Smooth muscle cell (in vitro differentiated cells): ENCODE data around the gene GPC5. TPM values are rescaled to one million over a fixed set of nuclear protein-coding genes. Genes with fewer than 3 reads are reported as not detected.

Experiments used
- DNase-seq: peaks from one replicate; lab custom pipeline; 2025; ENCODE audit not compliant: unreplicated experiment; lab: John Stamatoyannopoulos, UW
- H2AFZ ChIP-seq: fragments of 200-600 bp; sonication (generic); 2 replicates; pipeline ENCODE4 v1.6.0; 2016; ENCODE audit warnings: antibody characterized with exemption, low read depth, mild to moderate bottlenecking
- H3F3A ChIP-seq: fragments of 200-600 bp; sonication (generic); 2 replicates; pipeline ENCODE4 v1.6.0; 2017; ENCODE audit warnings: antibody characterized with exemption, low read depth
- H3K27ac ChIP-seq: fragments of 200-600 bp; sonication (generic); 2 replicates; pipeline ENCODE4 v1.5.1; 2016; ENCODE audit warnings: low read depth, mild to moderate bottlenecking
- H3K27me3 ChIP-seq: fragments of 200-600 bp; sonication (generic); 2 replicates; pipeline ENCODE4 v1.6.1; 2016; ENCODE audit warnings: low read depth, mild to moderate bottlenecking
- H3K36me3 ChIP-seq: fragments of 200-600 bp; sonication (generic); 2 replicates; pipeline ENCODE4 v1.5.1; 2016; ENCODE audit warnings: low read depth
- H3K4me1 ChIP-seq: fragments of 200-600 bp; sonication (generic); 2 replicates; pipeline ENCODE4 v1.5.1; 2016; ENCODE audit warnings: low read depth
- H3K4me2 ChIP-seq: fragments of 200-600 bp; sonication (generic); 2 replicates; pipeline ENCODE4 v1.6.0; 2016; ENCODE audit warnings: mild to moderate bottlenecking
- H3K4me3 ChIP-seq: fragments of 200-600 bp; sonication (generic); 2 replicates; pipeline ENCODE4 v1.5.1; 2016; ENCODE audit warnings: mild to moderate bottlenecking
- H3K79me2 ChIP-seq: fragments of 200-600 bp; sonication (generic); 2 replicates; pipeline ENCODE4 v1.6.0; 2016; ENCODE audit warnings: low read depth, mild to moderate bottlenecking
- H3K9ac ChIP-seq: fragments of 200-600 bp; sonication (generic); 2 replicates; pipeline ENCODE4 v1.6.0; 2016; ENCODE audit warnings: low read depth
- H3K9me3 ChIP-seq: fragments of 200-600 bp; sonication (generic); replicated peaks from 2 replicates; pipeline ENCODE4 v1.5.1; 2016; ENCODE audit warnings: low read depth
- H4K20me1 ChIP-seq: fragments of 200-600 bp; sonication (generic); 2 replicates; pipeline ENCODE4 v1.6.0; 2016; ENCODE audit warnings: low read depth
- WGBS: methylation state at CpG from one replicate; pipeline ENCODE4 v1.1.7; 2016; ENCODE audit warnings: low lambda C conversion rate; 5-methylcytosine and 5-hydroxymethylcytosine counted together
- polyA plus RNA-seq: library from polyadenylated mRNA; unstranded; fragments of >200 nt; fragmentation: Nextera tagmentation; extraction: Ambion mirVana; gene quantifications from 2 replicates; pipeline ENCODE4 v1.2.1, GENCODE V29; 2016
- total RNA-seq: library from RNA; depleted of rRNA; stranded (reverse); fragments of >200 nt; gene quantifications from 2 replicates; pipeline ENCODE4 v1.2.3, GENCODE V29; 2014
- TF ChIP-seq, protein P1 (sequence below): fragments of 200-600 bp; sonication (generic); IDR thresholded peaks from 2 replicates; pipeline ENCODE4 v1.5.1; 2017; ENCODE audit warnings: borderline replicate concordance, mild to moderate bottlenecking, antibody characterized with exemption; ENCODE audit not compliant: insufficient read depth, poor library complexity, severe bottlenecking

The GPC5 gene
- total and polyA plus RNA-seq, 2 experiments from 2014 or later, result 0.99 to 1.0 TPM

DNA sequence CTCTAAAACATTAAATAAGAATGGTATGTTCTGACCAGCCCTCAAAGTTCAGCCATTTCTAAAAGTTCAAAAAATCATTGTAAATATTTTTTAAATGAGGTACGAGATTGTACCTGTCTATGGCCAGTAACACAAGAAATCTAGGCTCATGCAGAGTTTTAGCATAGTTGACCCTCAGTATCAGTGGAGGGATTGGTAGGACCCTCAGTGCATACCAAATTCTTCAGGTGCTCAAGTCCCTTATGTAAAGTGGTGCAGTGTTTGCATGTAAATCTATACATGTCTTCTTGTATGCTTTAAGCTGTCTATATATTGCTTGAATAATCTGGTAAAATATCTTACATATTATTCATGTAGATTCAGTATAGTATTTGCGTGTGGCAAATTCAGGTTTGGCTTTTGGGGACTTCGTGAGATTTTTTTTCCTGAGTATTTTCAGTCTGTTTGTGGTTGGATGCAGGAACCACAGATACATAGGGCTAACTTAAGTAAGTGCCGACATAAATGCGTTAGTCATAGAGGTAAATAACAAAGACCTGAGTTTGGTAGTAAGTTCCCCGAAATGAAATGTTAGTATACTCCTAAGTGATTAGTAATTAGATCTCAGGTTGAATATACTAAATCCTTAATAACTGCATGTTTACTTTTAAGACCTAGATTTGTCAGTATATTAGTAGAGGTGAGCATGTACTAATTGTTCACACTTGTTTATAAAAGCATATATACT, 43.2 kb upstream of the GPC5 start:
- DNase-seq, result no peak
- Histone ChIP-seq H3K4me2 (no peak overlapping the region), H3K27ac (no peak overlapping the region), H3K36me3 (peaks cover 25% of the 10 kb centered on the region), H2AFZ (no peak overlapping the region), H3K4me3 (no peak overlapping the region), H3K27me3 (no peaks in the 10 kb centered on the region), H4K20me1 (peaks cover 59% of the 10 kb centered on the region), H3K9me3 (no peaks in the 10 kb centered on the region), H3K79me2 (peaks cover 24% of the 10 kb centered on the region), H3K9ac (no peak overlapping the region), H3K4me1 (peaks cover 18% of the 10 kb centered on the region), H3F3A (peaks cover 20% of the 10 kb centered on the region)
- TF ChIP-seq, protein P1, sequence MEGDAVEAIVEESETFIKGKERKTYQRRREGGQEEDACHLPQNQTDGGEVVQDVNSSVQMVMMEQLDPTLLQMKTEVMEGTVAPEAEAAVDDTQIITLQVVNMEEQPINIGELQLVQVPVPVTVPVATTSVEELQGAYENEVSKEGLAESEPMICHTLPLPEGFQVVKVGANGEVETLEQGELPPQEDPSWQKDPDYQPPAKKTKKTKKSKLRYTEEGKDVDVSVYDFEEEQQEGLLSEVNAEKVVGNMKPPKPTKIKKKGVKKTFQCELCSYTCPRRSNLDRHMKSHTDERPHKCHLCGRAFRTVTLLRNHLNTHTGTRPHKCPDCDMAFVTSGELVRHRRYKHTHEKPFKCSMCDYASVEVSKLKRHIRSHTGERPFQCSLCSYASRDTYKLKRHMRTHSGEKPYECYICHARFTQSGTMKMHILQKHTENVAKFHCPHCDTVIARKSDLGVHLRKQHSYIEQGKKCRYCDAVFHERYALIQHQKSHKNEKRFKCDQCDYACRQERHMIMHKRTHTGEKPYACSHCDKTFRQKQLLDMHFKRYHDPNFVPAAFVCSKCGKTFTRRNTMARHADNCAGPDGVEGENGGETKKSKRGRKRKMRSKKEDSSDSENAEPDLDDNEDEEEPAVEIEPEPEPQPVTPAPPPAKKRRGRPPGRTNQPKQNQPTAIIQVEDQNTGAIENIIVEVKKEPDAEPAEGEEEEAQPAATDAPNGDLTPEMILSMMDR, result no peak
- WGBS, result 96% methylated on average over 6 of the region's 6 CpGs

DNA sequence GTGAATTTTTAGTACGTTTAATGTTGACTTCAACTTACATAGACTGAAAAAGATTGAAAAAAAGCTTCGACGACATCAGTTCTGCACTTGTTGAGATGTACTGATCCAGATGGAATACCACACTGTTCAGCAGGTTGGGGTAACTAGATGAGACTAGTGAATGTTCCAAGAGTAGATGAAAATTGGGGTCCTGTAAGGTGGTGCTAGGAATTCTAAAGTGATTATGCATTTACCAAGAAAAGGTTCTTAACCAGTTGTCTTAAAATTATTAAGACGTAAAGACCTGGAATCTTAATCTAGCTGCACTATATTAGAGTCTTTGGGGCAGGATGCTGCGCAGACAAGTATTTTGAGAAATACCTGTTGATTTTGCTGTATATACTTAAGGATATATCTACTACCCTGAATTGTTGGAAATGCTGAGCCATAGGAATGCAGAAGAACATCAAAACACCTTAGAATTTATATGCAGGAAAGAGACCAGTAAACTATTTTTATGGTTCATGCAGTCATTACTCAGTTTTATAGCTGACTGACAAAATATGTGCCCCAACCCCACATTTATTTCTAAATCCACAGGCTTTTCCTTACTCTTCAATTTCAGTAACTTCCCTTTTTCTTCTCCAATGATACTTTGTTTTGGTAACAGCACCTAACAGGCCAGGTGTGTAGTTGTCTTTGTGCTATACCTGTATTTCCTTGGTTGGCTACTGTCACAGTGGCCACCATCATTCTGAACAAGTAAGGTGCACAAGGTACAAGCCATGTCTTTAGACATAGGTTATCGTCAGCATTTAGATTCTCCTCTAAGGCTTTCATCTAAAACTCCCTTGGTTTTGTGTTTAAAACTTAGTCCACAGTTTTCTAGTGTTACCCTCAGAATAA, 42.4 kb upstream of the GPC5 start:
- TF ChIP-seq, protein P1, result no peak
- no peak overlapping the region for H3K27ac ChIP-seq
- no peak for DNase-seq
- no peaks in the 10 kb centered on the region for H3K9me3 ChIP-seq
- H3K4me2 ChIP-seq, result no peak overlapping the region
- H3K4me1 ChIP-seq, result peaks cover 10% of the 10 kb centered on the region
- H3K79me2 ChIP-seq, result peaks cover 16% of the 10 kb centered on the region
- peaks cover 51% of the 10 kb centered on the region for H4K20me1 ChIP-seq
- H3K36me3 ChIP-seq, result peaks cover 25% of the 10 kb centered on the region
- no peaks in the 10 kb centered on the region for H3K27me3 ChIP-seq
- H2AFZ ChIP-seq, result no peak overlapping the region
- H3K9ac ChIP-seq, result no peak overlapping the region
- H3F3A ChIP-seq, result peaks cover 20% of the 10 kb centered on the region
- WGBS, result 93% methylated on average over 6 of the region's 6 CpGs
- no peak overlapping the region for H3K4me3 ChIP-seq

- Histone ChIP-seq H3K27ac (no peak overlapping the region), H3K79me2 (peaks cover 6% of the 10 kb centered on the region), H3K36me3 (peaks cover 25% of the 10 kb centered on the region), H3K4me3 (no peak overlapping the region), H3K4me1 (no peaks in the 10 kb centered on the region), H3F3A (peaks cover 20% of the 10 kb centered on the region), H2AFZ (no peak overlapping the region), H4K20me1 (peaks cover 41% of the 10 kb centered on the region), H3K4me2 (no peak overlapping the region), H3K9me3 (no peaks in the 10 kb centered on the region), H3K27me3 (no peaks in the 10 kb centered on the region), H3K9ac (no peak overlapping the region)
- WGBS, result 91% methylated on average over 6 of the region's 6 CpGs
- no peak for DNase-seq
- TF ChIP-seq, protein P1, result no peak
Measured at GRCh38 chr13:91356919-91357612, 41.4 kb upstream of the GPC5 start.
